Kidney (tissue), 14 donors: Measurements from ENCODE around the gene CLDN24. TPM values are rescaled to one million over a fixed set of nuclear protein-coding genes. Genes with fewer than 3 reads are reported as not detected.
"Not testable (repeated sequence)": the region's sequence is repeated elsewhere in the genome, so short reads cannot be mapped to it uniquely, and the experiment has no call there.

Source experiments
- DNase-seq, 5 donors: peaks; one replicate each; pipeline ENCODE4 v3.0.0-alpha.2; 2013 to 2020
- FAIRE-seq: peaks from 2 replicates; lab custom pipeline; 2012; peaks lifted over from hg19 to GRCh38; lab: Jason Lieb, UNC
- H3K27ac ChIP-seq, 2 donors: one replicate each; pipeline ENCODE4 v1.7.0; 2013; ENCODE audit warnings: low read depth in 2 of 2, low read length in 2 of 2, inconsistent platforms in 1 of 2
- H3K27me3 ChIP-seq: one replicate; pipeline ENCODE4 v1.7.1; 2013; ENCODE audit warnings: low read length, inconsistent platforms; ENCODE audit not compliant: control insufficient read depth, insufficient read depth
- H3K36me3 ChIP-seq, 3 donors: one replicate each; pipeline versions ENCODE4 v1.7.0 to v1.7.1; 2013; ENCODE audit warnings: low read length in 3 of 3, control low read depth in 1 of 3, inconsistent platforms in 1 of 3; ENCODE audit not compliant: insufficient read depth in 3 of 3, control insufficient read depth in 2 of 3
- H3K4me1 ChIP-seq, 3 donors: one replicate each; pipeline versions ENCODE4 v1.7.0 to v1.7.1; 2013; ENCODE audit warnings: low read length in 3 of 3, inconsistent platforms in 1 of 3, low read depth in 1 of 3; ENCODE audit not compliant: control insufficient read depth in 2 of 3, insufficient read depth in 2 of 3
- H3K4me3 ChIP-seq, 3 donors: one replicate each; pipeline versions ENCODE4 v1.7.0 to v1.8.1; 2013; ENCODE audit warnings: low read length in 3 of 3, control low read depth in 1 of 3, inconsistent platforms in 1 of 3
- H3K9ac ChIP-seq, 3 donors: one replicate each; pipeline versions ENCODE4 v1.7.0 to v1.7.1; 2013; ENCODE audit warnings: low read length in 3 of 3, control low read depth in 1 of 3, inconsistent platforms in 1 of 3
- H3K9me3 ChIP-seq, 3 donors: one replicate each; pipeline versions ENCODE4 v1.7.0 to v1.7.1; 2013; ENCODE audit warnings: low read length in 3 of 3, control low read depth in 1 of 3, inconsistent platforms in 1 of 3; ENCODE audit not compliant: control insufficient read depth in 2 of 3, insufficient read depth in 1 of 3
- intact Hi-C: fragments of 100-400 bp; cut with DNase I; formaldehyde crosslinking; loops from one replicate; pipeline ENCODE4 v1.11.1; 2022
- polyA plus RNA-seq: library from polyadenylated mRNA; stranded (reverse); fragments of 350-450 nt; fragmentation: Illumina TruSeq; extraction: RNeasy Lipid Tissue Mini Kit (QIAGEN cat#74804); gene quantifications from one replicate; pipeline ENCODE4 v1.2.3, GENCODE V29; 2014; ENCODE audit warnings: low read depth, low replicate concordance; ENCODE audit not compliant: insufficient read depth
- total RNA-seq: library from RNA; stranded (reverse); fragmentation: NEBNext Ultra II Directional; extraction: Animal tissue kit (Norgen Biotek cat#: 25700); gene quantifications from one replicate; pipeline ENCODE4 v1.2.1, GENCODE V29; 2021
- TF ChIP-seq, protein P1 (sequence below): IDR thresholded peaks from 3 replicates; pipeline ENCODE4 v1.5.1; 2012; ENCODE audit warnings: mild to moderate bottlenecking, moderate library complexity, borderline replicate concordance; ENCODE audit not compliant: insufficient read depth; ENCODE audit errors: extremely low read depth
- donor health status: control.
- donor health status: control.
- donor health status: control.
- donor health status: control.
- donor health status: control.
- donor health status: DM: yes; HTN: yes; CAD: no.
- donor health status: Normal renal cell carcinoma (clear cell type).

CLDN24 gene
- total and polyA plus RNA-seq, 2 donors from 2014 or later: not detected

DNA sequence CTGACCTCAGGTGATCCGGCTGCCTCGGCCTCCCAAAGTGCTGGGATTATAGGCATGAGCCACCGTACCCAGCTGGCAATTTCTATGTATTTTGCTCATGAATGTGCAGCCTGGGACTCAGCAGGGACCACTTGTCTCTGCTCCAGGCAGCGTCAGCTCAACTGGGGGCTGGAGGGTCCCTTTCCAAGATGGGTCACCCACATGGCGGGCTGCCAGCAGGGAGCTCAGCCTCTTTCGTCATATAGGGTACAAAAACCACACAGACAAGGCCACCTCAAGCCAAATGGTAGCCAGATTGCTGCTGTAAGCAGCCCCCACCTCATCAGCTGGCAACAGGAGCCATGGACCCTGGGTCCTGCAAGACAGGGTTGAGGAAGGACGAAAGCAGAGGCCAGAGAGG, 2.4 kb upstream of the CLDN24 start:
- TF ChIP-seq, protein P1, sequence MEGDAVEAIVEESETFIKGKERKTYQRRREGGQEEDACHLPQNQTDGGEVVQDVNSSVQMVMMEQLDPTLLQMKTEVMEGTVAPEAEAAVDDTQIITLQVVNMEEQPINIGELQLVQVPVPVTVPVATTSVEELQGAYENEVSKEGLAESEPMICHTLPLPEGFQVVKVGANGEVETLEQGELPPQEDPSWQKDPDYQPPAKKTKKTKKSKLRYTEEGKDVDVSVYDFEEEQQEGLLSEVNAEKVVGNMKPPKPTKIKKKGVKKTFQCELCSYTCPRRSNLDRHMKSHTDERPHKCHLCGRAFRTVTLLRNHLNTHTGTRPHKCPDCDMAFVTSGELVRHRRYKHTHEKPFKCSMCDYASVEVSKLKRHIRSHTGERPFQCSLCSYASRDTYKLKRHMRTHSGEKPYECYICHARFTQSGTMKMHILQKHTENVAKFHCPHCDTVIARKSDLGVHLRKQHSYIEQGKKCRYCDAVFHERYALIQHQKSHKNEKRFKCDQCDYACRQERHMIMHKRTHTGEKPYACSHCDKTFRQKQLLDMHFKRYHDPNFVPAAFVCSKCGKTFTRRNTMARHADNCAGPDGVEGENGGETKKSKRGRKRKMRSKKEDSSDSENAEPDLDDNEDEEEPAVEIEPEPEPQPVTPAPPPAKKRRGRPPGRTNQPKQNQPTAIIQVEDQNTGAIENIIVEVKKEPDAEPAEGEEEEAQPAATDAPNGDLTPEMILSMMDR: no peak
- Histone ChIP-seq H3K4me1 (no peaks in the 10 kb centered on the region), H3K27me3 (no peaks in the 10 kb centered on the region), H3K36me3 (peaks cover 0 to 4% (median 0%) of the 10 kb centered on the region in 3 donors), H3K9ac (no peak overlapping the region), H3K27ac (no peak overlapping the region), H3K4me3 (no peak overlapping the region), H3K9me3 (peaks cover 0 to 14% (median 0%) of the 10 kb centered on the region in 3 donors)
- DNase-seq (no peak), FAIRE-seq (no peak)
- intact Hi-C loops: no loop called here

DNA sequence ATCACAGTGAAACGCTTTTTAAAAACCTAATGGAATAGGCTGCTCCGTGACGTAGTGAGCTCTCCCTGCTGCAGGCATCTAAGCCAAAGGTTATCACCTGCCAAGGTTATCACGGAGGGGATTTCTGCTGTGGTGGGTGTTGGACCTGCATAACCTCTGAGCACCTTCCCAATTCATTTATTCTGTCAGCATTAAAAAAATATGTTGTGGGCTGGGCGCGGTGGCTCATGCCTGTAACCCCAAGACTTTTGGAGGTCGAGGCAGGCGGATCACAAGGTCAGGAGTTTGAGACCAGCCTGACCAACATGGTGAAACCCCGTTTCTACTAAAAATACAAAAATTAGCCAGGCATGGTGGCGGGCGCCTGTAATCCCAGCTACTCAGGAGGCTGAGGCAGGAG, 1.8 kb upstream of the CLDN24 start:
- H3K27me3 ChIP-seq, H3K36me3 ChIP-seq, H3K4me3 ChIP-seq, FAIRE-seq, H3K9ac ChIP-seq, H3K27ac ChIP-seq, DNase-seq, H3K4me1 ChIP-seq, intact Hi-C loops: not testable (repeated sequence)
- peaks cover 0 to 10% (median 0%) of the 10 kb centered on the region in 3 donors for H3K9me3 ChIP-seq

DNA sequence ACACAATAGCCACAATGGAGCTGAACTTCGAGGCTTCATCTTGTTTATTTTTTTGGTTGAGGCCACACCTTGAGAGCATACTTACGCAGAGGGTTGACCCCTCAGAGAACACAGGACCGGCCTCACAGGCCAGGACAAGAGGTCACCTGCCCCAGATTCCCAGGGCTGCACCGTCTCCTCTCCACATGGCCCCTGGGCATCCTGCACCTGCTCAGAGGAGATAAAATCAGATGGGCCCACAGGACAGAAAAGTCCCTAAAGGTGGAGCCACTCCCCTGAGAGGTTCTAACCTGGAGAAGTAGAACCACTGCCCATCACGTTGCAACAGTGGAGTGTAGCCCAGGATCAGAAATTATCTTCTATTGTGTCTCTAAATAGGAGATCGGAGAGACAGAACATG, 1.1 kb upstream of the CLDN24 start:
- Histone ChIP-seq H3K9me3 (peaks cover 0 to 7% (median 0%) of the 10 kb centered on the region in 3 donors), H3K27ac (no peak overlapping the region), H3K4me1 (no peaks in the 10 kb centered on the region), H3K4me3 (no peak overlapping the region), H3K27me3 (no peaks in the 10 kb centered on the region), H3K9ac (no peak overlapping the region), H3K36me3 (peaks cover 0 to 4% (median 0%) of the 10 kb centered on the region in 3 donors)
- no peak for FAIRE-seq
- DNase-seq: no peak
- TF ChIP-seq, protein P1: no peak
- intact Hi-C loops: no loop called here

DNA sequence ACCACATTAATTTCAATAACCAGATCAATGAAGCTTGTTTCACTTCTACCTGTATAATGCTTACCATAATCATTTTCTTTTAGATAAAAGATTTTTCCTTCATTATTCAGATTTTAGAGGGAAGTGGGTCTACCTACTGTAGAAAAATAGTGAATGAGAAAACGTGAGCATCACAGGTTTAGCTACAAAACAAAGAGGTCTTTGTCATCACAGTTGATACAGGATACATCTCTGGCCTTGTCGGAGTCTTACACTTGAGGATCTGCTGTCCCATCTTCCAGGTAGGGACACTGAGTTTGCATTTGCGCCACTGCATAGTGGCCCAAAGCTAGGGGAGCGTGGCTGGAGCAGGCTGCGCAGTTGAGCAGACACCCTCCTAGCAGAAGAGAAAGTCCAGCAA, 710 bp downstream of the CLDN24 start:
- peaks cover 0 to under 1% (median 0%) of the 10 kb centered on the region in 3 donors for H3K36me3 ChIP-seq
- peaks cover 0 to under 1% (median 0%) of the 10 kb centered on the region in 3 donors for H3K9me3 ChIP-seq
- no peak overlapping the region for H3K27ac ChIP-seq
- no peak for FAIRE-seq
- DNase-seq: no peak
- H3K4me3 ChIP-seq: no peak overlapping the region
- H3K4me1 ChIP-seq: no peaks in the 10 kb centered on the region
- H3K9ac ChIP-seq: no peak overlapping the region
- H3K27me3 ChIP-seq: no peaks in the 10 kb centered on the region
- TF ChIP-seq, protein P1: no peak
- intact Hi-C loops: no loop called here
